AG09319 (cell line): Measurements from ENCODE around the gene TMEM129.

Experiments used
- DNase-seq: peaks from one replicate; pipeline ENCODE4 v3.0.0-alpha.2; 2010; ENCODE audit warnings: low read depth; ENCODE audit errors: extremely low read depth
- CTCF ChIP-seq: IDR thresholded peaks from 2 replicates; pipeline ENCODE4 v1.5.1; 2011; ENCODE audit warnings: low read depth, mild to moderate bottlenecking, inconsistent platforms, low read length, moderate library complexity

Gene TMEM129

DNA sequence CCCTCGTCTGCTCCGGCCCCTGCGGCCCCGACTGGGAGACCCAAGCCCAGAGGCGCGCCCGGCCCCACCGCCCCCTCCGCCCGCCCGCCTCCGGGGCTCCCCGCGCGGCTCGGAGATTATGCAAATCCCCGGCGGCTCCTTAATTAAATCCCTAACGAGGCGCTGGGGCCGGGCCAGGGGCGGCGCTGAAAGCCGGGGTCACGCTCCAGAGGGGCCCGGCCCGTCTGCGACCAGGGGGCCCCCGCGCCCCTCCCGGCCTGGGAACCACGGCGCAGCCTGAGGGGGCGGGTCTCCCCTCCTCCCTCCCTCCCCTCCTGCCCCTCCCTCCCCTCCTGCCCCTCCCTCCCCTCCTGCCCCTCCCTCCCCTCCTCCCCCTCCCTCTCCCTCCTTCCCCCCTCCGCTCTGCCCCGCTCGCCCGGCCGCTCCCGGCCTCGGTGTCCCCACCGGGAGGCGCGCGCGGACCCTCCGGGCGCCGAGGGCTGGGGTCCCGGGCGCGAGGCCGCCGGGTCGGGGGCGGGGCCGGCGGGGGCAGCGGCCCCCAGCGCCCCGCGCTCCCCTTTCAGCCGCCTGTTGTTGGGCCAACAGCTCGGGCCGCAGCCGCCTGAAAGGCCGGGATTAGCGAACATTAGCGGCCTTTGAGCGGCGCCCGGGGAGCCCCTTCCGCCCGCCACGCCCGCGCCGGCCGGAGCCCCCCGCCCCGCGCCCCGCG is 46.1 kb upstream of the TMEM129 start:
- no peak for TF ChIP-seq CTCF
- no peak for DNase-seq

GRCh38 chr4:1766106-1767060 is 45.3 kb upstream of the TMEM129 start:
- TF ChIP-seq CTCF: no peak
- DNase-seq: no peak

DNA sequence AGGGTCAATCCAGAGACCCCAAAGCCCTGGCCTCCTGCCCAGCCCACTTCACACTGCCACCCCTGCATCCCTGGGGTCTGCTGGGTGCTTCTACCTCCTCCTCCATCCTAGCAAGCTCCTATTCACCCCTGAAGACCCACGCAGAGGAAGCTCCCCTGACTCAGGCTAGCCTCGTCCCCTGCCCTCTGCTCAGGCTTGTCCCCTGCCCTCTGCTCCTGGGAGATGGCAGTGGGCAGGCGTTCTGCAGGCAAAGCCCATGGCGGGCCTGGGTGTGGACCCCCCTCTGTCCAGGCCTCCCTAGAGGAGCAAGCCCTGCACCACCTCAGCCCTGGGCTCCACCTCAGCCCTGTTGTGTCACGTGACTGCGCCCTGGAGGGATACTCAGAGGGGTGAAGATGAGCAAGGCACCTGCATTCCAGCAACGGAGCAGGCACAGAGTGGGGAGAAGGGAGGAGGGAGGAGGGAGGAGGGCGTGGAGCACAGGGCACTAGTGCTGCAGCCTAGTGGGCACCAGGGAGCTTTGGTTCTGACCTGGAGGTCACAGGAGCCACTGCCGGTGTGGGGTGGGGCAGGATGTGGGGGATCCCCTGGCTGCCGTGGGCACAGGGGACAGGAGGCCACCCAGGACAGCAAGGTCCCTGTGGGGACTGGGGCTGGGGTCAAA is 44.4 kb upstream of the TMEM129 start:
- no peak for DNase-seq
- TF ChIP-seq CTCF: no peak

DNA sequence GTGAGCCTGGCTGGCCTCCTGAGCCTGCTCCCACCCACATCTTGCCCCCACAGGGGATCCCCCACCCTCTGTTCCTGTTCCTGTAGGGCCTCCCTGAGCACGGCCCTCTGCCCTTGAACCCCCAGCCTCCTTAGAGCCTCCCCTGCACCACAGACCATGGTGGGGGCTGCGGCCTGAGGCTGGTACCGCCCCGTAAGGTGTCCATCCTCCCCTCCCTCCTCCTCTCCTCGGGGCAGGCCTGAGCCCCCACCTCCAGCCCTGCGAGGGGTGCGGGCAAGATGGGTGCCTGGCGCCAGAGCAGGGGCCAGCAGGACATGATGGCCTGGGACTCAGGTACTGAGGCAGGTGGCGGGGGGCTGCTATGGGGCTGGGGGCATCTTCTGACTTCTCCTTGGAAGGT is 43.5 kb upstream of the TMEM129 start:
- no peak for TF ChIP-seq CTCF
- DNase-seq: no peak

GRCh38 chr4:1763550-1764080 is 42.5 kb upstream of the TMEM129 start:
- no peak for DNase-seq
- TF ChIP-seq CTCF: peak; percentile 16; the same call in 1 of the 2 replicates

DNA sequence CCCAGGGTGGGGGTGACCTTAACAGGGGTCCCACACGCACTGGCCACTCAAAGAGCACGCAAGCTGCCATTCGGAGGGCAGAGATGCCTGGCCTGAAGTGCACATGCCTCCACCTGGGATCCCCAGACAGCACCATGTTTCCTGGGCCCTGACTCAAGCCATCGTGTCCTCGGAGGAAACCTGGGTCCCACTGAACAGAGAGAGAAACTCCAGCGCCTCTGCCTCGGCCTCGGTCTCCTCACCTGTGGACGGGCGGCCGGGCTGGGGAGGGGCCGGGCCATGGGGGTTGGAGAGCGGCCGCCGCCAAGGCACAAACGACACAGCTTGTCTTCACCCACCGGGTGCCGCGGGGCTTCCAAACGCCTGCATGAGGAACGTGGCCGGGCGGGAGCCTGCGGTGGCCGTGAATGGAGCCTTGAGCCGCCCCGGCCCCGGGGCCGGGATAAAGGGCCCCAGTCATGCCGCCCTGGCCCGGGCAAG is 42.0 kb upstream of the TMEM129 start:
- TF ChIP-seq CTCF: no peak
- no peak for DNase-seq
